Placental pericyte (primary cell): Measurements from ENCODE around the gene DDR1. TPM values are rescaled to one million over a fixed set of nuclear protein-coding genes. Genes with fewer than 3 reads are reported as not detected.

Experiments used
- small RNA-seq: library from RNA; depleted of rRNA; stranded (forward); fragments of <200 nt; gene quantifications from one replicate; pipeline ENCODE3, GENCODE V24; 2012; ENCODE audit warnings: low replicate concordance
- total RNA-seq: library from RNA; depleted of rRNA; stranded (reverse); fragments of >200 nt; gene quantifications from 2 replicates; pipeline ENCODE4 v1.2.3, GENCODE V29; 2012

Gene DDR1
- 15.9 and 36.5 TPM in 2 replicates for total RNA-seq

GRCh38 chr6:30883685-30884520 is at the start of gene DDR1:
Gene DDR1 (plus strand): TSS chr6:30884519. CDS start chr6:30888730, 4,211 bp downstream.

GRCh38 chr6:30907758-30908591 is 23.7 kb downstream of the DDR1 start, which contains the start of gene GTF2H4:
Gene GTF2H4 (plus strand): TSS chr6:30908207.

GRCh38 chr6:30914076-30914853 is 29.9 kb downstream of the DDR1 start, which contains the start of gene VARS2:
Gene VARS2 (plus strand): TSS chr6:30914238. CDS start chr6:30914837, 599 bp downstream.

GRCh38 chr6:30931969-30932645 is 47.8 kb downstream of the DDR1 start, which contains the start of gene SFTA2:
Gene SFTA2 (minus strand): TSS chr6:30932170. CDS start chr6:30932096, 74 bp downstream.

DNA sequence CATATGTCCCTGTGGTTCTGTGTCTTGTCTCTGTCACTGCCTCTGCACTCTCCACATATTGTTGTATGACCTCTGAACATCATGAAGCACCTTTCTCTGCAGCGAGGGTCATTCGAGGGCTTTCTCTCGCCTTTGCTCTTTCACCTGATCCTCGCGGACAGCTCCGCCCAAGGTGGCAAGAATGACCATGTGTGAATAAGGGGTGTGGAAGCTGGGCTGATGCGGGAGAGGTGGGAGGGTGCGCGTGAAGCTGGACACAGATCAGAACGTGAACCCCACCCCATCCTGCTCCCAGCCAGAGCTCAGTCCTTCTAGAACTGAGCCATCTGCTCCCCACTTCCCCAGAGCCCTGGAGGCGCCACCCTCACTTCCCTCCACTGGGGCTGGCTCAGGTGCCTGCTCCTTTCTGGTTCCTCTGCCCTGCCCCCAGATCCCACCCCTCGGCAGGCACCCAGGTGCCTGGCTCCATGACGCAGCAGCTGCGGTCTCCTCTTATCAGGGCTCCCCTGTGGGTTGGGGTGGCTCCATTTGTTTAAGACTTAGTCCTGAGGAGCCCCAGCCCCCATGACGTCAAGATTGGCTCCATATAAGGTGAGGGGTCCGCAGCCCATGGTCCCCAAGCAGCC is 56.2 kb downstream of the DDR1 start, which contains the start of gene MUCL3:
MUCL3 (plus strand) TSS at position 613 of the 626 bp plus-strand sequence. CDS start 27 bp downstream, outside the sequence.

Small RNA genes within 50 kb of the gene (small RNA-seq; reads per million reads assigned to genes)
- gene RF00019: not detected

Other genes starting within 250 kb of the DDR1 start
- 3.3 and 4.0 TPM in 2 replicates for gene C6orf136, start 237.4 kb upstream of the DDR1 start, total RNA-seq
- gene DHX16, start 211.5 kb upstream of the DDR1 start, total RNA-seq: 36.5 and 48.4 TPM in 2 replicates
- 95.6 and 121 TPM in 2 replicates for gene PPP1R18, start 197.9 kb upstream of the DDR1 start, total RNA-seq
- 2.2 and 7.3 TPM in 2 replicates for gene NRM, start 193.5 kb upstream of the DDR1 start, total RNA-seq
- gene MDC1, start 167.2 kb upstream of the DDR1 start, total RNA-seq: 4.4 and 14.3 TPM in 2 replicates
- 380 and 1,475 TPM in 2 replicates for gene TUBB, start 164.2 kb upstream of the DDR1 start, total RNA-seq
- 107 and 112 TPM in 2 replicates for gene FLOT1, start 141.8 kb upstream of the DDR1 start, total RNA-seq
- gene IER3, start 140.0 kb upstream of the DDR1 start, total RNA-seq: 256 and 325 TPM in 2 replicates
- 9.4 and 17.6 TPM in 2 replicates for gene GTF2H4, start 23.7 kb downstream of the DDR1 start, total RNA-seq
- gene VARS2, start 29.7 kb downstream of the DDR1 start, total RNA-seq: 24.8 and 28.4 TPM in 2 replicates
- not detected in 2 replicates for gene SFTA2, start 47.7 kb downstream of the DDR1 start, total RNA-seq
- gene MUCL3, start 56.5 kb downstream of the DDR1 start, total RNA-seq: not detected in 2 replicates
- not detected in 2 replicates for gene MUC21, start 99.2 kb downstream of the DDR1 start, total RNA-seq
- not detected in 2 replicates for gene MUC22, start 126.0 kb downstream of the DDR1 start, total RNA-seq
- gene C6orf15, start 228.1 kb downstream of the DDR1 start, total RNA-seq: not detected in 2 replicates
- gene PSORS1C1, start 230.3 kb downstream of the DDR1 start, total RNA-seq: 1.3 and 2.3 TPM in 2 replicates
- 0.14 TPM in 1 of 2 replicates, not detected in the other for gene CDSN, start 235.9 kb downstream of the DDR1 start, total RNA-seq